GM21529 (cell line): Measurements from ENCODE around the gene HOXA6.

Experiments used
- ATAC-seq: cut with Tn5 transposase; IDR thresholded peaks from one replicate; pipeline ENCODE4 v1.9.1; 2021; ENCODE audit not compliant: unreplicated experiment

HOXA6 gene

GRCh38 chr7:27111751-27112277, 35.8 kb downstream of the HOXA6 start:
- ATAC-seq: no peak

- ATAC-seq: no peak
Measured at GRCh38 chr7:27111042-27111750, 36.4 kb downstream of the HOXA6 start.

GRCh38 chr7:27110186-27111031, 37.2 kb downstream of the HOXA6 start:
- no peak for ATAC-seq

- ATAC-seq: no peak
Measured at GRCh38 chr7:27109466-27110185, 37.9 kb downstream of the HOXA6 start.

- no peak for ATAC-seq
Measured at GRCh38 chr7:27108390-27109127, 39.0 kb downstream of the HOXA6 start.

GRCh38 chr7:27107391-27108381, 39.9 kb downstream of the HOXA6 start:
- ATAC-seq: no peak

- ATAC-seq: no peak
Measured at GRCh38 chr7:27106901-27107240, 40.7 kb downstream of the HOXA6 start.

- no peak for ATAC-seq
Measured at GRCh38 chr7:27106181-27106900, 41.2 kb downstream of the HOXA6 start.

GRCh38 chr7:27105301-27106031, 42.1 kb downstream of the HOXA6 start:
- ATAC-seq: no peak

GRCh38 chr7:27104341-27105058, 43.1 kb downstream of the HOXA6 start:
- no peak for ATAC-seq

- no peak for ATAC-seq
Measured at GRCh38 chr7:27103489-27104226, 43.9 kb downstream of the HOXA6 start.

GRCh38 chr7:27102581-27103442, 44.8 kb downstream of the HOXA6 start, which contains the start of gene HOXA2:
Gene HOXA2 (minus strand): TSS chr7:27102683. CDS start chr7:27102500, 183 bp downstream.
- ATAC-seq: no peak

GRCh38 chr7:27101957-27102580, 45.5 kb downstream of the HOXA6 start:
- ATAC-seq: no peak

- no peak for ATAC-seq
Measured at GRCh38 chr7:27101171-27101956, 46.2 kb downstream of the HOXA6 start.

GRCh38 chr7:27100694-27101170, 46.8 kb downstream of the HOXA6 start:
- ATAC-seq: no peak
